ENCODE results near the gene BUD23. TPM values are rescaled to one million over a fixed set of nuclear protein-coding genes. Genes with fewer than 3 reads are reported as not detected.
"Not testable (repeated sequence)": the region's sequence is repeated elsewhere in the genome, so short reads cannot be mapped to it uniquely, and the experiment has no call there.

The BUD23 gene
- total RNA-seq, 2 experiments from 2014 or later = 92.0 to 94.0 TPM

DNA sequence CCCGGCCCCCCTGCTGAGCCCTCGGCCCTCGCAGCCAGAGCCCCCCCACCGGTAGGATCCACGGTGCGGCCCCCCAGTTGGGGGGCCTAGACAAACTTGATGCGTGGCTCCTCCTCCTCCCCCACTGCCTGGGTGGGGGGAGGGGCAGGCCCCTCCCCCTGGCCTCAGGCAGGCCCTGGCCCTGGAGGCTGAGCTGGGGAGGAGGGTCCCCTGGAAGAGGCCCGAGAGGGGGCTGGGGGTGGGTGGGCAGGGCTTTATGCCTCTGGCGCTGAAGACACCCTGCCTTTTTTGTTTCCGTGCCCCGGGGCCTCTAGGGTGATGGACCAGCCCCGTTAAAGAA is 12.1 kb upstream of the BUD23 start:
- Mint-ChIP-seq H3K4me3 (no peak overlapping the region), H3K36me3 (no peaks in the 10 kb centered on the region), H3K9me3 (no peaks in the 10 kb centered on the region), H3K4me1 (ENCODE audit: low read depth) (peaks cover 3% of the 10 kb centered on the region), H3K27me3 (peaks cover 12% of the 10 kb centered on the region), H3K27ac (no peak overlapping the region)
- intact Hi-C loops (cut with micrococcal nuclease) = no loop called here
- no peak for DNase-seq
- ChIA-PET POLR2A (no interaction called here), CTCF (interaction anchor here (0.6 kb wide), 1 partner anchor 56 kb away, joined by 5 read pairs; no protein-coding TSS in a partner anchor)

DNA sequence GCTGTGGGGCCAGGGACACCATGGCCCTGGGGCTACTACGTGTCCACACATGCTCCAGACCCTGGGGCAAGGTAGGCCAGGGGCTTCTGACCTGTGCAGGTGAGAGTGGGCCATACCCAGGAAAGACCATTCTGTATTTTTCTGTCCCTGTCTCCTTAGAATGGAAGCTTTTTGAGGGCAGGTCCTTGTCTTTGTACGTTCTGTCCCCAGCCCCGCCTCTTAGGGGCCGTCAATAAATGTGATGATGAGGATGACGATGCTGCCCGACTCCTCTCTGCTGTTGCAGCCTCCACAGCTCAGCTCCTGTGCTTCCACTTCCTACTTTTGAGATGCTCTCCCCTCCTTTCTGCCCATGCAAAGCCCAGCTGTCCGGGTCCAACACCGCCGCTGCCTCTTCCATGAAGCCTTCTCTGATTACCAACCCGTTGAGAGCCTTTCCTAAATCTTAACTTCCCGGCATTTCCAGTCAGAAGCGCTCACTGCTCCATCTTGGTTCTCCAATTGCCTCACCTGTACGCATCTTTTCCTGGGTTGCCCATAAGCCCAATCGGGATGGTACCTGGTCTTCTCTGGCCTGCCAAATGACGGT is 11.4 kb upstream of the BUD23 start:
- intact Hi-C loops (cut with micrococcal nuclease) = no loop called here
- POLR2A ChIA-PET = no interaction called here

GRCh38 chr7:73674468-73675124 is 8.8 kb upstream of the BUD23 start:
- H3K27ac Mint-ChIP-seq = no peak overlapping the region
- peaks cover 2% of the 10 kb centered on the region for H3K4me1 Mint-ChIP-seq (ENCODE audit: low read depth)
- peaks cover 10% of the 10 kb centered on the region for H3K36me3 Mint-ChIP-seq
- ChIA-PET CTCF (interaction anchor here (2.4 kb wide), 1 partner anchor 68 kb away, joined by 9 read pairs; no protein-coding TSS in a partner anchor), POLR2A (no interaction called here)
- intact Hi-C loops (cut with micrococcal nuclease) = no loop called here
- no peaks in the 10 kb centered on the region for H3K9me3 Mint-ChIP-seq
- no peak overlapping the region for H3K4me3 Mint-ChIP-seq
- DNase-seq = no peak
- peaks cover 4% of the 10 kb centered on the region for H3K27me3 Mint-ChIP-seq

More for the DNA sequence above, 11.4 kb upstream of the BUD23 start:
- Mint-ChIP-seq H3K4me3 (no peak overlapping the region), H3K36me3 (no peaks in the 10 kb centered on the region), H3K27ac (no peak overlapping the region), H3K9me3 (no peaks in the 10 kb centered on the region), H3K4me1 (ENCODE audit: low read depth) (peaks cover 3% of the 10 kb centered on the region), H3K27me3 (peaks cover 12% of the 10 kb centered on the region)
- CTCF ChIA-PET = no interaction called here
- DNase-seq = no peak

- POLR2A ChIA-PET = not testable (repeated sequence)
- CTCF ChIA-PET = interaction anchor here (1.0 to 2.4 kb wide), 2 partner anchors 67 to 69 kb away, joined by 3 to 9 read pairs; no protein-coding TSS in a partner anchor
Measured at GRCh38 chr7:73676062-73676461, 7.3 kb upstream of the BUD23 start.

GRCh38 chr7:73678862-73679261 is 4.5 kb upstream of the BUD23 start:
- intact Hi-C loops (cut with micrococcal nuclease) = no loop called here
- H3K4me3 Mint-ChIP-seq = no peak overlapping the region
- no peaks in the 10 kb centered on the region for H3K27me3 Mint-ChIP-seq
- H3K4me1 Mint-ChIP-seq (ENCODE audit: low read depth) = peaks cover 26% of the 10 kb centered on the region
- H3K9me3 Mint-ChIP-seq = no peaks in the 10 kb centered on the region
- POLR2A ChIA-PET = no interaction called here
- CTCF ChIA-PET = no interaction called here
- H3K27ac Mint-ChIP-seq = no peak overlapping the region
- DNase-seq = no peak
- H3K36me3 Mint-ChIP-seq = peaks cover 13% of the 10 kb centered on the region

More at GRCh38 chr7:73676062-73676461, 7.3 kb upstream of the BUD23 start:
- DNase-seq; H3K4me1 Mint-ChIP-seq (ENCODE audit: low read depth); intact Hi-C loops (cut with micrococcal nuclease); H3K27ac Mint-ChIP-seq; H3K9me3 Mint-ChIP-seq; H3K27me3 Mint-ChIP-seq; H3K4me3 Mint-ChIP-seq: not testable (repeated sequence)
- H3K36me3 Mint-ChIP-seq = peaks cover 11% of the 10 kb centered on the region

DNA sequence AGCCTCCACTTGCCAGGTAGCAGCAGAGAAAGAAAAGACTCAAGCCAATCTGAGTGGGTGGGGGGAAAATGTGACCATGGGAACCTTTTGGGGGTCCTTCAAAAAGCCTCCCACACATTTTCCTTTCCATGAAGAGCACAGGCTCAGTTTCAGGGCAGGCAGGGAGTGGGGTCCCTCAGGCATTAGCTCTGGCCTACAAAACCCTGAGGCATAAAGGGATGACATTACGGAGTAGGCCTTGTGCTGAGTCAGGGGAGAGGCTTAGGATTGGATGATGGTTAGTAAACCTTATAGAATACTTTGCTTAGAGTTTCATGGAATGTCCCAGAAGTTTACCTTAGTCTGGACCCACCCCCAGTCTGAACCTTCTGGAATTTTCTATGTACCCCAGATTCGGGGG is 3.7 kb upstream of the BUD23 start:
- Mint-ChIP-seq H3K9me3 (no peaks in the 10 kb centered on the region), H3K4me3 (no peak overlapping the region), H3K27me3 (no peaks in the 10 kb centered on the region), H3K27ac (no peak overlapping the region), H3K4me1 (ENCODE audit: low read depth) (peaks cover 28% of the 10 kb centered on the region), H3K36me3 (peaks cover 13% of the 10 kb centered on the region)
- ChIA-PET CTCF (no interaction called here), POLR2A (no interaction called here)
- no peak for DNase-seq
- intact Hi-C loops (cut with micrococcal nuclease) = loop anchor here (10.0 kb wide), 1 partner anchor 155 kb away; the partner anchor contains the start of gene BAZ1B

- CTCF ChIA-PET = interaction anchor here (1.2 kb wide), 1 partner anchor 22 kb away, joined by 3 read pairs; no protein-coding TSS in a partner anchor
- Mint-ChIP-seq H3K4me3 (no peak overlapping the region), H3K9me3 (no peaks in the 10 kb centered on the region), H3K27me3 (no peaks in the 10 kb centered on the region), H3K36me3 (peaks cover 13% of the 10 kb centered on the region), H3K4me1 (ENCODE audit: low read depth) (peaks cover 34% of the 10 kb centered on the region), H3K27ac (no peak overlapping the region)
- POLR2A ChIA-PET = no interaction called here
- intact Hi-C loops (cut with micrococcal nuclease) = loop anchor here (10.0 kb wide), 1 partner anchor 156 kb away; the partner anchor contains the start of gene BAZ1B
- no peak for DNase-seq
Measured at GRCh38 chr7:73680501-73680900, 2.9 kb upstream of the BUD23 start.

GRCh38 chr7:73681031-73681430 is 2.4 kb upstream of the BUD23 start:
- Mint-ChIP-seq H3K36me3 (peaks cover 14% of the 10 kb centered on the region), H3K4me3 (peak overlapping the region; percentile 42), H3K27ac (no peak overlapping the region), H3K27me3 (no peaks in the 10 kb centered on the region), H3K9me3 (no peaks in the 10 kb centered on the region), H3K4me1 (ENCODE audit: low read depth) (peaks cover 35% of the 10 kb centered on the region)
- no peak for DNase-seq
- intact Hi-C loops (cut with micrococcal nuclease) = loop anchor here (10.0 kb wide), 1 partner anchor 156 kb away; the partner anchor contains the start of gene BAZ1B
- ChIA-PET CTCF (interaction anchor here (1.2 kb wide), 1 partner anchor 21 kb away, joined by 3 read pairs; no protein-coding TSS in a partner anchor), POLR2A (no interaction called here)

DNA sequence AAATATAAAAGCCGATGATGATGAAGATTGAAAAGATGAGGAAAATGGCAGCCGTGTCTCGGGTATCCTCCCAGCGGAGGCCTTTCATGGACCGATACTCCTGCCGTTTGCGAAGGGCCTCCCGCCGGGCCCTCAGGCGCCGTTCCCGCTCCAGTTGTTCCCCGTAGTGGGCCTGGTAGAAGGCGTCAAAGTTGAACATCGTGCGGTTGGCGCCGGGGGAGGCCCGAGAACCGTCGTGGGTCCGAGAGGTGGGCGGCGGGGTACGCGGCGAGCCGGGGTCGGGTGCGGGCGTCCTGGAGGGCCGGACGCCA is 697 bp upstream of the BUD23 start:
- peaks cover 19% of the 10 kb centered on the region for H3K36me3 Mint-ChIP-seq
- peak overlapping the region; percentile 60 for H3K27ac Mint-ChIP-seq
- intact Hi-C loops (cut with micrococcal nuclease) = loop anchor here (1.0 to 10.0 kb wide), 6 partner anchors 16 to 158 kb away; partner anchors contain the start of genes BAZ1B, TBL2 and VPS37D
- H3K9me3 Mint-ChIP-seq = no peaks in the 10 kb centered on the region
- peak overlapping the region; percentile 99 for H3K4me3 Mint-ChIP-seq
- DNase-seq = no peak
- POLR2A ChIA-PET = no interaction called here
- H3K4me1 Mint-ChIP-seq (ENCODE audit: low read depth) = peaks cover 40% of the 10 kb centered on the region
- CTCF ChIA-PET = no interaction called here
- H3K27me3 Mint-ChIP-seq = no peaks in the 10 kb centered on the region

DNA sequence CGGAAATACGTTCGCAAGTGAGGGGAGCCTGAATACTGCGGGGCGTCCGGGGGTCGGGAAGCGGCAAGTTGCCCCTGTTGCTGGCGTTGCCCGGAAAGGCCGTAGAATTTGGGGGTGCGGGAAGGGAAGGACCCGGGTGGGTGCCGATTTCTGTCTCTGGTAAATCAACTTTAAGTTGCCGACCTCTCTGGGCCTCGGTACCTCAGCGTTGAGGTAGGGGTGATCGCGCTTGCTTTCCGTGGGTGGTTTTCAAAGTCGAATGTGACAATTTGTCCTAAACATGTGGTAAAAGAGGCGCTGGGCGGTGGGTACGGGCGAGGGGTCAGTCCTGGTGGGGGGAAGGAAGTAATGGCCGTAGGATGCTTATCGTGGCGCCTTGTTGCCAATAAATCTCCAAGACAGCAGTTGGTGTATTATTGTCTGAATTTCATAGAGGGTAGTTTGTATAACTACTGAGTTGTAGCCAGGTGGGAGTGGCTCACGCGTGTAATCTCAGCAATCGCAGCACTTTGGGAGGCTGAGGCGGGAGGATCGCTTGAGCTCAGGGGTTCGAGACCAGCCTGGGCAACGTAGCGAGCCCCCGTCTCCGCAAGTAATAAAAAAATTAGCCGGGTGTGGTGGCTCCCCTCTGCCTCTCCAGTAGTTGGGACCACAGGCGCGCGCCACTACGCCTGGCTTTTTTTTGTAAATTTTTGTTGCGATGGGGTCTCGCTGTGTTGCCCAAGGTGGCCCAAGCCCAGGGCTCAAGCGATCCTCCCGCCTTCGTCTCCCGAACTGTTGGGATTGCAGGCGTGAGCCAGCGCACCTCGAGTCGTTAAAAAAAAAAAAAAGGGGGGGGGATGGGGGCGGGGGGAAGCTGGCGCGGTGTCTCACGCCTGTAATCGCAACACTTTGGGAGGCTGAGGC is 644 bp downstream of the BUD23 start:
- H3K27ac Mint-ChIP-seq = peak overlapping the region; percentile 86
- H3K36me3 Mint-ChIP-seq = peaks cover 18% of the 10 kb centered on the region
- ChIA-PET CTCF (no interaction called here), POLR2A (no interaction called here)
- H3K4me1 Mint-ChIP-seq (ENCODE audit: low read depth) = peaks cover 47% of the 10 kb centered on the region
- intact Hi-C loops (cut with micrococcal nuclease) = loop anchor here (1.0 to 10.0 kb wide), 6 partner anchors 17 to 159 kb away; partner anchors contain the start of genes BAZ1B, TBL2 and VPS37D
- peak overlapping the region; percentile 99 for H3K4me3 Mint-ChIP-seq
- DNase-seq = no peak
- no peaks in the 10 kb centered on the region for H3K27me3 Mint-ChIP-seq
- no peaks in the 10 kb centered on the region for H3K9me3 Mint-ChIP-seq

DNA sequence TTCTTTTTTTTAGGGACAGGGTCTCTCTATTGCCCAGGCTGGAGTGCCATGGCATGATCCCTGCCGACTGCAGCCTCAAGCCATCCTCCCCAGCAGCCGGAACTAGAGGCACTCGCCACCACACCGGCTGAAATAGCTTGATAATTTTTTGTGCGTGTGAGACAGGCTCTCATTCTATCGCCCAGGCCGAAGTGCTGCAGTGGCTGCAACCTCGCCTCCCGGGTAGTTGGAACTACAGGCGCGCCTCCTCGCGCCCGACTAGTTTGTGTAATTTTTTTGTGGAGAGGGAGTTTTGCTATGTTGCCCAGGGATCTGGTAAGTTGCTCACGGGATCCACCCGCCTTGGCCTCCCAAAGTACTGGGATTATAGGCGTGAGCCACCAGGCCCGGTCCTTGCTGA is 1.9 kb downstream of the BUD23 start:
- H3K36me3 Mint-ChIP-seq = peaks cover 26% of the 10 kb centered on the region
- DNase-seq = no peak
- intact Hi-C loops (cut with micrococcal nuclease) = loop anchor here (10.0 kb wide), 1 partner anchor 161 kb away; the partner anchor contains the start of gene BAZ1B
- peak overlapping the region; percentile 56 for H3K4me3 Mint-ChIP-seq
- POLR2A ChIA-PET = no interaction called here
- H3K27ac Mint-ChIP-seq = no peak overlapping the region
- peaks cover 46% of the 10 kb centered on the region for H3K4me1 Mint-ChIP-seq (ENCODE audit: low read depth)
- no peaks in the 10 kb centered on the region for H3K9me3 Mint-ChIP-seq
- no peaks in the 10 kb centered on the region for H3K27me3 Mint-ChIP-seq
- CTCF ChIA-PET = no interaction called here

DNA sequence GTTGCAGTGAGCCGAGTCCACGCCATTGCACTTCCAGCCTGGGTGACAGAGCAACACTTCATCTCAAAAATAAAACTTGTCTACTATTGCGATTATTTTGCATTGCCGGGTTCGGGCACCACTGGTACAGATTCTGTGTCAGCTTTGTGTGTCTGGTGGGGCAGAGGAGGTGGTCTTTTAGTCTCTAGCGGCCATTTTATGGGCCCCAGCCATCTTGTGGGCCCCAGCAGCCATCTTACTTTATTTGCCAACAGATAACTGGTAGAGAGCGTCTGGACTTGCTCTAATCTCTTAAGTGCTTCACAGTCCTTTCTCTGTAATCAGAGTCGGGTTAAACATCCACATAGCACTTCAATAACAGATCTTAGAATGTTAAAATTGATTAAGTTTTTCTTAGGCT is 4.9 kb downstream of the BUD23 start:
- Mint-ChIP-seq H3K27ac (no peak overlapping the region), H3K4me3 (no peak overlapping the region), H3K4me1 (ENCODE audit: low read depth) (peaks cover 28% of the 10 kb centered on the region), H3K36me3 (peaks cover 35% of the 10 kb centered on the region), H3K9me3 (no peaks in the 10 kb centered on the region), H3K27me3 (no peaks in the 10 kb centered on the region)
- no peak for DNase-seq
- ChIA-PET POLR2A (no interaction called here), CTCF (no interaction called here)
- intact Hi-C loops (cut with micrococcal nuclease) = loop anchor here (10.0 kb wide), 1 partner anchor 163 kb away; the partner anchor contains the start of gene BAZ1B

All from activated CD4-positive, alpha-beta memory T cell treated with anti-CD3 and anti-CD28 coated beads for 36 hours (primary cell).